Measurements from ENCODE around the gene TPGS2.

DNA sequence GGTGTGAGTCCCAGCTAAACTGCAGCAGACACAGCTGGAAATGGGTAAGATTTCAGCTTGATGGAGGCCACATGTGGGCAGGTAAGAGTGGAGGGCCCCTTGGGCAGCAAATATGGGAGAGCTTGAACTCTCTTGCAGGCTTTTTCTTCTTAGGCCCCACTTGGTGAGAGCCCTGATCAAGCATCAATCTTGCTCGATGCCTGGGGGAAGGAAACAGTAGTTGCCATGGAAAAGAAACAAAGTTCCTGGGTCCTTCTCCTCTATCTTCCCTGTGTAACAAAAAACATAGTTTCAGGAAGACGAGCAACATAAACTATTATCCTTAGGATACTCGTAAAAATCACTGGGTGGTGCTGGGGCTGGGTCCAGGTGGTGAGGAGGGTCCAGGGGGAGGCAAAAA lies 43.0 kb upstream of the TPGS2 start:
- TF ChIP-seq, protein P1, sequence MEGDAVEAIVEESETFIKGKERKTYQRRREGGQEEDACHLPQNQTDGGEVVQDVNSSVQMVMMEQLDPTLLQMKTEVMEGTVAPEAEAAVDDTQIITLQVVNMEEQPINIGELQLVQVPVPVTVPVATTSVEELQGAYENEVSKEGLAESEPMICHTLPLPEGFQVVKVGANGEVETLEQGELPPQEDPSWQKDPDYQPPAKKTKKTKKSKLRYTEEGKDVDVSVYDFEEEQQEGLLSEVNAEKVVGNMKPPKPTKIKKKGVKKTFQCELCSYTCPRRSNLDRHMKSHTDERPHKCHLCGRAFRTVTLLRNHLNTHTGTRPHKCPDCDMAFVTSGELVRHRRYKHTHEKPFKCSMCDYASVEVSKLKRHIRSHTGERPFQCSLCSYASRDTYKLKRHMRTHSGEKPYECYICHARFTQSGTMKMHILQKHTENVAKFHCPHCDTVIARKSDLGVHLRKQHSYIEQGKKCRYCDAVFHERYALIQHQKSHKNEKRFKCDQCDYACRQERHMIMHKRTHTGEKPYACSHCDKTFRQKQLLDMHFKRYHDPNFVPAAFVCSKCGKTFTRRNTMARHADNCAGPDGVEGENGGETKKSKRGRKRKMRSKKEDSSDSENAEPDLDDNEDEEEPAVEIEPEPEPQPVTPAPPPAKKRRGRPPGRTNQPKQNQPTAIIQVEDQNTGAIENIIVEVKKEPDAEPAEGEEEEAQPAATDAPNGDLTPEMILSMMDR (IDR thresholded peaks at IDR 0.05; ENCODE audit: insufficient read depth, low read length, poor library complexity, severe bottlenecking), result no peak
- TF ChIP-seq EZH2phosphoT487 (conservative IDR thresholded peaks at IDR 0.05; ENCODE audit: low read length), result no peak

Measured in SU-DHL-6 (cell line).